Loucy (cell line): ENCODE data around the gene NDST1.

Experiments
- CTCF ChIP-seq: fragments of 200-600 bp; sonication (generic); conservative IDR thresholded peaks from 2 replicates; pipeline ENCODE4 v1.5.1; 2014; ENCODE audit warnings: mild to moderate bottlenecking, antibody characterized with exemption, low read length
- EZH2phosphoT487 ChIP-seq: fragments of 200-600 bp; IDR thresholded peaks from 2 replicates; pipeline ENCODE4 v1.6.1; 2018; ENCODE audit warnings: antibody characterized with exemption, mild to moderate bottlenecking, moderate library complexity, borderline replicate concordance

GRCh38 chr5:150490754-150491153, 17.2 kb upstream of the NDST1 start:
- TF ChIP-seq CTCF (no peak), EZH2phosphoT487 (no peak)
